ENCODE measurements around the gene PLCB1.

GRCh38 chr20:8335495-8336195 lies 203.6 kb downstream of the PLCB1 start:
- TF ChIP-seq, protein P1, sequence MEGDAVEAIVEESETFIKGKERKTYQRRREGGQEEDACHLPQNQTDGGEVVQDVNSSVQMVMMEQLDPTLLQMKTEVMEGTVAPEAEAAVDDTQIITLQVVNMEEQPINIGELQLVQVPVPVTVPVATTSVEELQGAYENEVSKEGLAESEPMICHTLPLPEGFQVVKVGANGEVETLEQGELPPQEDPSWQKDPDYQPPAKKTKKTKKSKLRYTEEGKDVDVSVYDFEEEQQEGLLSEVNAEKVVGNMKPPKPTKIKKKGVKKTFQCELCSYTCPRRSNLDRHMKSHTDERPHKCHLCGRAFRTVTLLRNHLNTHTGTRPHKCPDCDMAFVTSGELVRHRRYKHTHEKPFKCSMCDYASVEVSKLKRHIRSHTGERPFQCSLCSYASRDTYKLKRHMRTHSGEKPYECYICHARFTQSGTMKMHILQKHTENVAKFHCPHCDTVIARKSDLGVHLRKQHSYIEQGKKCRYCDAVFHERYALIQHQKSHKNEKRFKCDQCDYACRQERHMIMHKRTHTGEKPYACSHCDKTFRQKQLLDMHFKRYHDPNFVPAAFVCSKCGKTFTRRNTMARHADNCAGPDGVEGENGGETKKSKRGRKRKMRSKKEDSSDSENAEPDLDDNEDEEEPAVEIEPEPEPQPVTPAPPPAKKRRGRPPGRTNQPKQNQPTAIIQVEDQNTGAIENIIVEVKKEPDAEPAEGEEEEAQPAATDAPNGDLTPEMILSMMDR (conservative IDR thresholded peaks at IDR 0.05 in 1 of 2, IDR thresholded peaks at IDR 0.05 in 1 of 2; ENCODE audit: extremely low read depth in 1 of 2, insufficient read depth in 1 of 2, low read depth in 1 of 2, low read length in 2 of 2) = no peak
- no peak for TF ChIP-seq EZH2 (IDR thresholded peaks at IDR 0.05; ENCODE audit: borderline replicate concordance, low read length)
